GM19099 (cell line): ENCODE measurements around the gene ATP5ME.

Experiments used
- POLR2A ChIP-seq: IDR thresholded peaks from 3 replicates; pipeline ENCODE4 v1.6.1; 2011; ENCODE audit warnings: low read depth; ENCODE audit not compliant: insufficient read length; ENCODE audit errors: extremely low read depth

ATP5ME gene

GRCh38 chr4:688854-689681 lies 15.0 kb upstream of the ATP5ME start, which contains the start of gene SLC49A3:
Gene SLC49A3 (minus strand): TSS chr4:689151. CDS start chr4:689127, 24 bp downstream.
- TF ChIP-seq POLR2A, result peak; percentile 41

GRCh38 chr4:687971-688853 lies 14.1 kb upstream of the ATP5ME start:
- no peak for TF ChIP-seq POLR2A

GRCh38 chr4:687048-687970 lies 13.2 kb upstream of the ATP5ME start:
- TF ChIP-seq POLR2A, result no peak

- TF ChIP-seq POLR2A, result no peak
Observed at GRCh38 chr4:686413-687040, 12.5 kb upstream of the ATP5ME start.

GRCh38 chr4:685679-686412 lies 11.8 kb upstream of the ATP5ME start:
- no peak for TF ChIP-seq POLR2A

GRCh38 chr4:684623-685327 lies 10.7 kb upstream of the ATP5ME start:
- no peak for TF ChIP-seq POLR2A

GRCh38 chr4:683982-684622 lies 10.0 kb upstream of the ATP5ME start:
- TF ChIP-seq POLR2A, result no peak

- TF ChIP-seq POLR2A, result no peak
Observed at GRCh38 chr4:683247-683897, 9.3 kb upstream of the ATP5ME start.

GRCh38 chr4:682490-683172 lies 8.6 kb upstream of the ATP5ME start:
- no peak for TF ChIP-seq POLR2A

- no peak for TF ChIP-seq POLR2A
Observed at GRCh38 chr4:681736-682451, 7.8 kb upstream of the ATP5ME start.
